Ishikawa (cell line): ENCODE measurements around the gene EPB41L4B.

ENCODE experiments used
- CEBPB ChIP-seq: IDR thresholded peaks from 2 replicates; pipeline ENCODE4 v1.6.1; 2012
- CREB1 ChIP-seq: IDR thresholded peaks from 2 replicates; pipeline ENCODE4 v1.6.1; 2012; ENCODE audit warnings: low read depth
- EGR1 ChIP-seq: IDR thresholded peaks from 2 replicates; pipeline ENCODE4 v1.6.1; 2012
- EP300 ChIP-seq: IDR thresholded peaks from 2 replicates; pipeline ENCODE4 v1.6.1; 2012; ENCODE audit warnings: borderline replicate concordance
- MAX ChIP-seq: IDR thresholded peaks from 2 replicates; pipeline ENCODE4 v1.6.1; 2012
- NFIC ChIP-seq: IDR thresholded peaks from 2 replicates; pipeline ENCODE4 v1.6.1; 2012
- RAD21 ChIP-seq: IDR thresholded peaks from 2 replicates; pipeline ENCODE4 v1.6.1; 2012; ENCODE audit warnings: low read depth
- TAF1 ChIP-seq: IDR thresholded peaks from 2 replicates; pipeline ENCODE4 v1.6.1; 2012; ENCODE audit warnings: low read depth, mild to moderate bottlenecking
- TCF12 ChIP-seq: IDR thresholded peaks from 2 replicates; pipeline ENCODE4 v1.6.1; 2012; ENCODE audit warnings: low read depth
- USF1 ChIP-seq: IDR thresholded peaks from 2 replicates; pipeline ENCODE4 v1.6.1; 2012
- YY1 ChIP-seq: IDR thresholded peaks from 2 replicates; pipeline ENCODE4 v1.6.1; 2012; ENCODE audit warnings: low read depth

GRCh38 chr9:109283012-109283411, 37.8 kb downstream of the EPB41L4B start:
- TF ChIP-seq NFIC (no peak), EGR1 (no peak), RAD21 (no peak), TAF1 (no peak), MAX (no peak), USF1 (no peak), EP300 (no peak), YY1 (no peak), CEBPB (no peak), CREB1 (no peak), TCF12 (no peak)
